ENCODE results near the gene LIN28B.

The LIN28B gene

GRCh38 chr6:105058316-105058715, 101.4 kb downstream of the LIN28B start:
- POLR2A ChIA-PET = no interaction called here

GRCh38 chr6:105058846-105059245, 101.9 kb downstream of the LIN28B start:
- ChIA-PET CTCF (interaction anchor here (0.8 kb wide), 1 partner anchor 10 kb away, joined by 3 read pairs; no protein-coding TSS in a partner anchor), POLR2A (no interaction called here)
- TF ChIP-seq CTCF (IDR thresholded peaks at IDR 0.05; ENCODE audit: control extremely low read depth, extremely low read depth, low read depth, missing control alignments) = no peak
- no peak for DNase-seq (ENCODE audit: extremely low spot score)

More at GRCh38 chr6:105058316-105058715, 101.4 kb downstream of the LIN28B start:
- no peak for DNase-seq (ENCODE audit: extremely low spot score)
- CTCF ChIA-PET = no interaction called here
- no peak for TF ChIP-seq CTCF (IDR thresholded peaks at IDR 0.05; ENCODE audit: control extremely low read depth, extremely low read depth, low read depth, missing control alignments)

GRCh38 chr6:105066233-105066632, 109.3 kb downstream of the LIN28B start:
- no peak for TF ChIP-seq CTCF (IDR thresholded peaks at IDR 0.05; ENCODE audit: control extremely low read depth, extremely low read depth, low read depth, missing control alignments)
- no peak for DNase-seq (ENCODE audit: extremely low spot score)
- POLR2A ChIA-PET = no interaction called here
- CTCF ChIA-PET = interaction anchor here (1.1 kb wide), 1 partner anchor 22 kb away, joined by 5 read pairs; no protein-coding TSS in a partner anchor

- TF ChIP-seq CTCF (IDR thresholded peaks at IDR 0.05; ENCODE audit: control extremely low read depth, extremely low read depth, low read depth, missing control alignments) = no peak
- DNase-seq (ENCODE audit: extremely low spot score) = no peak
- ChIA-PET CTCF (interaction anchor here (1.1 kb wide), 1 partner anchor 22 kb away, joined by 5 read pairs; no protein-coding TSS in a partner anchor), POLR2A (no interaction called here)
Observed at GRCh38 chr6:105066836-105067235, 109.9 kb downstream of the LIN28B start.

GRCh38 chr6:105067329-105067728, 110.4 kb downstream of the LIN28B start:
- TF ChIP-seq CTCF (IDR thresholded peaks at IDR 0.05; ENCODE audit: control extremely low read depth, extremely low read depth, low read depth, missing control alignments) = no peak
- ChIA-PET CTCF (no interaction called here), POLR2A (no interaction called here)
- DNase-seq (ENCODE audit: extremely low spot score) = no peak

- TF ChIP-seq CTCF (IDR thresholded peaks at IDR 0.05; ENCODE audit: control extremely low read depth, extremely low read depth, low read depth, missing control alignments) = no peak
- ChIA-PET CTCF (interaction anchor here (0.9 to 2.0 kb wide), 2 partner anchors 9 to 20 kb away, joined by 3 to 9 read pairs; no protein-coding TSS in a partner anchor), POLR2A (no interaction called here)
- no peak for DNase-seq (ENCODE audit: extremely low spot score)
Observed at GRCh38 chr6:105068407-105068806, 111.5 kb downstream of the LIN28B start.

Measured in GM10248 (cell line).